ENCODE measurements around the gene INAFM2.

Gene INAFM2

DNA sequence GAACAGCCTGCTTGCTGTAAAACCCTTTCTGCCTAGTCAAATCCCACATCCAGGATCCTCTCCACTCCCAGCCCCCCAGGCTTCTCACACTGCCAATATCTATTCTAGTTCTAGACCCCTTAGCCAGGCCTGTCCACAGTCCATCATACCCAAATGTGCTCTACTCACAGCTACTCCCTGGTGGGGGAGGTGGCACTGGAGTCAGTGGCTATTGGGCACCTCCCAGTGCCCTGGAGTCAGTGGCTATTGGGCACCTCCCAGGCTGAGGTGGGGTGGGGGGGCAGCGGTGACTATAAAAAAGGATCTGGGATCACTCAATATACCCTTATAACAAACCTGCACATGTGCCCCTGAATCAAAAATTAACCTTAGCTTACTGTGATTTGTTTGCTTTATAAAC lies 33.8 kb downstream of the INAFM2 start:
- no peak overlapping the region for H3K27ac ChIP-seq
- no peak for DNase-seq (ENCODE audit: low read depth, low spot score)

- no peak for DNase-seq (ENCODE audit: low read depth, low spot score)
- no peak within 1 kb of the TSS for H3K27ac ChIP-seq
Observed at GRCh38 chr15:40357723-40358470, 34.4 kb downstream of the INAFM2 start, which contains the start of gene DISP2. DISP2 (plus strand) TSS chr15:40358219; CDS start chr15:40358322, 103 bp downstream.

DNA sequence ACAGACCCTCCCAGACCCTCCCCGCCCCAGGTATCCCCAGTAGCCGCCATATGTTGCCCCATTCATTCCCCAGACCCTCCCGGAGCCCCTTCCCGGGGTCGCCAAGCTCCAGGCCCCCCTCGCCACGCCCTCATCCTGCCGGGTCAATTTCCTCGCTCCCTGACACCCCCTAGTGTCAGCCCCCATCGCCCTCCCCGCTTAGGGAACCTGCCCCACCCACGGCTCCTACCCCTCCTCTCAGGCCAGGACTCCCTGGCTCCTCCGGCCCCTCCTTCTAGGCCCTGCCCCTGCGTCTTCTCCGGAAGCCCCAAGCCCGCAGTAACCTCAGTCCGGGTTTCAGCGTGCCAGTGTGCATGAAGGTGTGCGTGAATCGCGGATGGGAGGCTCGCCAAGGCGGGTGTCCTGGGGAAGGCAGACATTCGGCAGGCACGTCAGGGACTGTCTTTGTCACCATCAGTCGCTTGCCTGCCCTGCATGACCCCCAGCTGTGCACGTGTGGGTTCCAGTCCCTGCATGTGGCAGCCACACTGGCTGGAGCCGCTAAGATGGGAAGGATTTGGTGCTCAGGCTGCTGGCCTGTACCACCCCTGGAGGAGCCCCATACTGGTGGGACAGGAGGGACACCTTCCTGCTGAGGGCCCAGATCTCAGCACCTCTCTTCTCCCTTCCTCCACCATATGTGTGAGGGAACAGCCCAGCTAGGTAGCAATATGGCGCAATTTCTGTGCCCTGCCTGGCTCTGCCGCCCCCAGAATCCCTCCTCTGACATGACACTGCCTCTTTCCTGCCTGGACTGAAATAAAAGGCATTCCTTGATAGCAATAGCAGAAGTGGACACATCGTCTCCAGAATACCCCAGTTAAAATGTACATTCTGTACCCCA lies 35.2 kb downstream of the INAFM2 start:
- no peak for DNase-seq (ENCODE audit: low read depth, low spot score)
- no peak overlapping the region for H3K27ac ChIP-seq

DNA sequence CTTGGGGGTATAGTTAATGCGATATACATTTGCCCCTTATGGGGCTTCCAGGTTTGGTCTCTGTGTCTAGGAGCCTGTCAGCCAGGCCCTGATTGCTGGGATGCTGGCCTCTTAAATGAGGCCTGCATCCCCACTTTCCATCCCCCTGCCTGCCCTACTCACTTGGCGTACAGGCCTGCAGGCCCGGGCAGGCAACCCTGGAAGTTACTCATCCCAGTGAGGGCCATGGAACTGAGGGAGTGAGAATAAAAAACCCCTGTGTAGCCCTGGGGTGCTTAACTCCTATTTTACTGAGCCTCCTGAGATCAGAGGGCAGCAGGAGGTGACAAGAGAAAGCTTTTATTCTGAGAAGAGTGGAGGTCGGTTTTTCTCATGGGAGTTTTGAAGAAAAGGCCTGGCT lies 36.5 kb downstream of the INAFM2 start:
- no peak overlapping the region for H3K27ac ChIP-seq
- DNase-seq (ENCODE audit: low read depth, low spot score), result no peak

DNA sequence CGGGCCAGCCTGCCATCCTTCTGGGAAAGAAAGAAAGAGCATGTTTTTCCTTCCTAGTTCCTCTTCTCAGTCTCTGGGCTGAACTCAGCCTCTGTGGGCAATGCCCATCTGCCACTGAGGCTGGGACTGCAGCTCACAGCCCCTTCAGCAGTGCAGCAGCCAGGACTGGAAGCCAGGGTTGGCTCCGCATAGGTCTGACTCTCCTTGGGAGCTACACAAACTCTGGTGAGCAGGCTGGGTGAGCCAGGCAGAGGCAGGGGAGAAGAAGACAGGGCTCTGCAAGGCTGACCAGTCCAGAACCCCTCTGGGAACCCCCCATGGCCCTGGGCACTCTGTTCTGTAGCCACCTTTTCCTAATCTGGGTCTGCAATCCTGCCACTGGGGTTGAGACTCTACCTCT lies 38.1 kb downstream of the INAFM2 start:
- DNase-seq (ENCODE audit: low read depth, low spot score), result no peak

GRCh38 chr15:40363611-40364010 lies 40.1 kb downstream of the INAFM2 start:
- DNase-seq (ENCODE audit: low read depth, low spot score), result no peak
- H3K27ac ChIP-seq, result no peak overlapping the region

More for the DNA sequence above, 38.1 kb downstream of the INAFM2 start:
- H3K27ac ChIP-seq, result no peak overlapping the region

DNA sequence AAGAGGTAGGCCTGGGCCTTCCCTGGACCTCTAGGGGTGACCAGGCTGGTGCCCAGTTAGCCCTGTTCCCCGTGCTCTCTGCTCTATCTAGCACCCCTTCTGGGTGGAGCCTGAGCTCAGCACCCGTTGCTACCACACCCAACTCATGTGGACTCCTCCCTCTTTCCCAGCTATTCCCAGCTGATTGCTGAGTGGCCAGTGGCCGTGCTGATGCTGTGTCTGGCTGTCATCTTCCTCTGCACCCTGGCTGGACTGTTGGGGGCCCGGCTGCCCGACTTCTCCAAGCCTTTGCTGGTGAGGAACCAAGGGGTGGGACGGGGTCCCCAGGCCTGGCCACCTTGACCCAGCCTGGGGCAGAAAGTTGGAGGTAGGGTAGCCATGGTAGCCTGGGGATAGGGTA lies 40.8 kb downstream of the INAFM2 start:
- H3K27ac ChIP-seq, result no peak overlapping the region
- DNase-seq (ENCODE audit: low read depth, low spot score), result no peak

- DNase-seq (ENCODE audit: low read depth, low spot score), result no peak
- no peak overlapping the region for H3K27ac ChIP-seq
Observed at GRCh38 chr15:40365016-40365415, 41.5 kb downstream of the INAFM2 start.

- no peak overlapping the region for H3K27ac ChIP-seq
- DNase-seq (ENCODE audit: low read depth, low spot score), result no peak
Observed at GRCh38 chr15:40365624-40366456, 42.3 kb downstream of the INAFM2 start.

GRCh38 chr15:40366457-40367370 lies 43.2 kb downstream of the INAFM2 start:
- no peak for DNase-seq (ENCODE audit: low read depth, low spot score)
- no peak overlapping the region for H3K27ac ChIP-seq

- H3K27ac ChIP-seq, result no peak overlapping the region
- no peak for DNase-seq (ENCODE audit: low read depth, low spot score)
Observed at GRCh38 chr15:40367371-40367685, 43.8 kb downstream of the INAFM2 start.

- no peak overlapping the region for H3K27ac ChIP-seq
Observed at GRCh38 chr15:40367686-40368611, 44.5 kb downstream of the INAFM2 start.

DNA sequence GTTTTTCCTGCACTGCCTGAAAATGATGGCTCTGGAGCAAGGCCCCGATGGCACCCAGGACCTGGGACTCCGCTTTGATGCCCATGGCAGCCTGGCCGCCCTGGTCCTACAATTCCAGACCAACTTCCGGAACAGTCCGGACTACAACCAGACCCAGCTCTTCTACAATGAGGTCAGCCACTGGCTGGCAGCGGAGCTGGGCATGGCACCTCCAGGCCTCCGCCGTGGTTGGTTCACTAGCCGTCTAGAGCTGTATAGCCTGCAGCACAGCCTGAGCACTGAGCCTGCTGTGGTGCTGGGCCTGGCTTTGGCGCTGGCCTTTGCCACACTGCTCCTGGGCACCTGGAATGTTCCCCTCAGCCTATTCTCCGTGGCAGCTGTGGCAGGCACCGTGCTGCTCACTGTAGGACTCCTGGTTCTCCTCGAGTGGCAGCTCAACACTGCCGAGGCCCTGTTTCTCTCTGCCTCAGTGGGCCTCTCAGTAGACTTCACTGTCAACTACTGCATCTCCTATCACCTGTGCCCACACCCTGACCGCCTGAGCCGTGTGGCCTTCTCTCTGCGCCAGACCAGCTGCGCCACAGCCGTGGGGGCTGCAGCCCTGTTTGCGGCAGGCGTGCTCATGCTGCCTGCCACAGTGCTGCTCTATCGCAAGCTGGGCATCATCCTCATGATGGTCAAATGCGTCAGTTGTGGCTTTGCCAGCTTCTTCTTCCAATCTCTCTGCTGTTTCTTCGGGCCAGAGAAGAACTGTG lies 45.4 kb downstream of the INAFM2 start:
- no peak overlapping the region for H3K27ac ChIP-seq
- no peak for DNase-seq (ENCODE audit: low read depth, low spot score)

More at GRCh38 chr15:40367686-40368611, 44.5 kb downstream of the INAFM2 start:
- DNase-seq (ENCODE audit: low read depth, low spot score), result peak; percentile 59

GRCh38 chr15:40369474-40369869 lies 46.0 kb downstream of the INAFM2 start:
- DNase-seq (ENCODE audit: low read depth, low spot score), result no peak
- no peak overlapping the region for H3K27ac ChIP-seq

DNA sequence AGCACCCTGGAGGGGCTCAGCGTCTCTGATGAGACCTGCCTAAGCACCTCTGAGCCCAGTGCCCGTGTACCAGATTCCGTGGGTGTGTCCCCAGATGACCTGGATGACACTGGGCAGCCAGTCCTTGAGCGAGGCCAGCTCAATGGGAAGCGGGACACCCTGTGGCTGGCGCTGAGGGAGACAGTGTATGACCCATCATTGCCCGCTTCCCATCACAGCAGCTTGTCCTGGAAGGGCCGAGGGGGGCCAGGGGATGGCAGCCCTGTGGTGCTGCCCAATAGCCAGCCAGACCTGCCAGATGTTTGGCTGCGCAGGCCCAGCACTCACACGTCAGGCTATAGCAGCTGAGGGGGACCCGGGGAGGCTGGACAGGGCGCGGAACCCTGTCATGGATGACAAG lies 46.5 kb downstream of the INAFM2 start:
- no peak overlapping the region for H3K27ac ChIP-seq
- DNase-seq (ENCODE audit: low read depth, low spot score), result no peak

GRCh38 chr15:40372981-40373380 lies 49.5 kb downstream of the INAFM2 start:
- peak overlapping the region; percentile 46 for H3K27ac ChIP-seq
- no peak for DNase-seq (ENCODE audit: low read depth, low spot score)

All from epithelial cell of prostate (primary cell).